GM19023 (cell line): ENCODE results near the gene KLHL22.
A peak's percentile ranks its signal among the peaks of the same experiment; 100 is the strongest.
"Not testable (repeated sequence)": the region's sequence is repeated elsewhere in the genome, so short reads cannot be mapped to it uniquely, and the experiment has no call there.

ENCODE experiments used
- ATAC-seq: cut with Tn5 transposase; IDR thresholded peaks from one replicate; pipeline ENCODE4 v1.9.1; 2021; ENCODE audit warnings: mild to moderate bottlenecking, moderate library complexity; ENCODE audit not compliant: unreplicated experiment

The KLHL22 gene

GRCh38 chr22:20494978-20495860 lies at the start of gene KLHL22:
KLHL22 (minus strand) TSS chr22:20495795; CDS start chr22:20489211, 6,584 bp downstream.
- ATAC-seq: peak; percentile 41

- not testable (repeated sequence) for ATAC-seq
Measured at GRCh38 chr22:20545318-20545634, 49.7 kb upstream of the KLHL22 start.

GRCh38 chr22:20542736-20543135 lies 47.1 kb upstream of the KLHL22 start:
- no peak for ATAC-seq

GRCh38 chr22:20542055-20542454 lies 46.5 kb upstream of the KLHL22 start:
- no peak for ATAC-seq

GRCh38 chr22:20538875-20539274 lies 43.3 kb upstream of the KLHL22 start:
- ATAC-seq: not testable (repeated sequence)

GRCh38 chr22:20537983-20538382 lies 42.4 kb upstream of the KLHL22 start:
- ATAC-seq: no peak

- no peak for ATAC-seq
Measured at GRCh38 chr22:20537325-20537756, 41.7 kb upstream of the KLHL22 start.

- ATAC-seq: no peak
Measured at GRCh38 chr22:20536590-20537324, 41.2 kb upstream of the KLHL22 start.

GRCh38 chr22:20533879-20534265 lies 38.3 kb upstream of the KLHL22 start:
- ATAC-seq: no peak

- no peak for ATAC-seq
Measured at GRCh38 chr22:20533095-20533878, 37.7 kb upstream of the KLHL22 start.

- ATAC-seq: no peak
Measured at GRCh38 chr22:20532256-20532993, 36.8 kb upstream of the KLHL22 start.

- no peak for ATAC-seq
Measured at GRCh38 chr22:20531404-20532201, 36.0 kb upstream of the KLHL22 start.

- ATAC-seq: no peak
Measured at GRCh38 chr22:20531154-20531403, 35.5 kb upstream of the KLHL22 start.

GRCh38 chr22:20530368-20531153 lies 35.0 kb upstream of the KLHL22 start:
- ATAC-seq: no peak

GRCh38 chr22:20528405-20528978 lies 32.9 kb upstream of the KLHL22 start:
- ATAC-seq: no peak

GRCh38 chr22:20526628-20527355 lies 31.2 kb upstream of the KLHL22 start:
- ATAC-seq: no peak

- no peak for ATAC-seq
Measured at GRCh38 chr22:20526305-20526627, 30.7 kb upstream of the KLHL22 start.

GRCh38 chr22:20525048-20525447 lies 29.5 kb upstream of the KLHL22 start:
- no peak for ATAC-seq
